Psoas muscle (tissue), 8 donors: ENCODE measurements around the gene NTRK2. TPM values are rescaled to one million over a fixed set of nuclear protein-coding genes. Genes with fewer than 3 reads are reported as not detected.

ENCODE experiments used
- ATAC-seq, 4 donors: fragments of 200-7000 bp; cut with Tn5 transposase; one replicate each; pipeline ENCODE4 v1.9.1; 2020; ENCODE audit warnings: moderate library complexity in 3 of 4, mild to moderate bottlenecking in 2 of 4
- DNase-seq, 2 donors: peaks; one replicate each; pipeline ENCODE4 v3.0.0-alpha.2; 2020
- H3K27ac ChIP-seq: fragments of 200-600 bp; one replicate; pipeline ENCODE4 v1.8.0; 2022
- H3K27me3 ChIP-seq, 3 donors: fragments of 200-600 bp in 1 of 3; one replicate each; pipeline versions ENCODE4 v1.6.1 to v1.8.0; 2013 to 2022; ENCODE audit warnings: low read length in 2 of 3, mild to moderate bottlenecking in 2 of 3, moderate library complexity in 1 of 3; ENCODE audit not compliant: insufficient read depth in 3 of 3
- H3K36me3 ChIP-seq, 2 donors: fragments of 200-600 bp in 1 of 2; one replicate each; pipeline versions ENCODE4 v1.6.1 to v1.8.0; 2013 to 2022; ENCODE audit warnings: low read depth in 1 of 2, mild to moderate bottlenecking in 1 of 2, moderate library complexity in 1 of 2; ENCODE audit not compliant: insufficient read depth in 1 of 2
- H3K4me1 ChIP-seq: fragments of 200-600 bp; one replicate; pipeline ENCODE4 v1.8.0; 2022
- H3K4me3 ChIP-seq: fragments of 200-600 bp; one replicate; pipeline ENCODE4 v1.8.0; 2022; ENCODE audit warnings: mild to moderate bottlenecking
- H3K9me3 ChIP-seq: fragments of 200-600 bp; one replicate; pipeline ENCODE4 v1.8.0; 2022
- CTCF ChIP-seq: fragments of 200-600 bp; IDR thresholded peaks from one replicate; pipeline ENCODE4 v1.8.0; 2022; ENCODE audit warnings: antibody characterized with exemption
- WGBS, 3 donors: extraction: QIAGEN DNeasy Blood & Tissue Kit; methylation state at CpG; one replicate each; pipeline versions ENCODE4 v1.1.6 to v1.1.7; 2013; 5-methylcytosine and 5-hydroxymethylcytosine counted together
- intact Hi-C, 2 donors: fragments of 100-400 bp; cut with DNase I; formaldehyde crosslinking; loops; one replicate each; pipeline versions ENCODE4 v1.11.0 to v1.14.2; 2022
- polyA plus RNA-seq, 3 donors: library from polyadenylated mRNA; stranded (reverse); fragments of 200-250 nt; gene quantifications; one replicate each; pipeline ENCODE4 v1.2.3, GENCODE V29; 2013
- total RNA-seq, 4 donors: library from RNA; stranded (reverse); fragmentation: NEBNext Ultra II Directional in 2 of 4; extraction: Animal tissue kit (Norgen Biotek cat#: 25700) in 2 of 4; gene quantifications; one replicate each; pipeline versions ENCODE4 v1.2.1 to v1.2.4, GENCODE V29; 2021 to 2023
- donor health status: healthy with polysubstance abuse.
- donor health status: DM: no; HTN: no; CAD: no; lungs with moderate emphysema.
- donor health status: Bipolar disorder and iron deficiency.
- donor health status: healthy.
- donor health status: DM: yes; HTN: yes; CAD: no.
- donor health status: DM: no; HTN: no; CAD: no.
- donor health status: DM: no; HTN: no; CAD: no.
- donor health status: DM: yes; HTN: yes; CAD: no.

Gene NTRK2
- total and polyA plus RNA-seq, 7 donors, result 0.46 to 3.6 (median 1.4) TPM

DNA sequence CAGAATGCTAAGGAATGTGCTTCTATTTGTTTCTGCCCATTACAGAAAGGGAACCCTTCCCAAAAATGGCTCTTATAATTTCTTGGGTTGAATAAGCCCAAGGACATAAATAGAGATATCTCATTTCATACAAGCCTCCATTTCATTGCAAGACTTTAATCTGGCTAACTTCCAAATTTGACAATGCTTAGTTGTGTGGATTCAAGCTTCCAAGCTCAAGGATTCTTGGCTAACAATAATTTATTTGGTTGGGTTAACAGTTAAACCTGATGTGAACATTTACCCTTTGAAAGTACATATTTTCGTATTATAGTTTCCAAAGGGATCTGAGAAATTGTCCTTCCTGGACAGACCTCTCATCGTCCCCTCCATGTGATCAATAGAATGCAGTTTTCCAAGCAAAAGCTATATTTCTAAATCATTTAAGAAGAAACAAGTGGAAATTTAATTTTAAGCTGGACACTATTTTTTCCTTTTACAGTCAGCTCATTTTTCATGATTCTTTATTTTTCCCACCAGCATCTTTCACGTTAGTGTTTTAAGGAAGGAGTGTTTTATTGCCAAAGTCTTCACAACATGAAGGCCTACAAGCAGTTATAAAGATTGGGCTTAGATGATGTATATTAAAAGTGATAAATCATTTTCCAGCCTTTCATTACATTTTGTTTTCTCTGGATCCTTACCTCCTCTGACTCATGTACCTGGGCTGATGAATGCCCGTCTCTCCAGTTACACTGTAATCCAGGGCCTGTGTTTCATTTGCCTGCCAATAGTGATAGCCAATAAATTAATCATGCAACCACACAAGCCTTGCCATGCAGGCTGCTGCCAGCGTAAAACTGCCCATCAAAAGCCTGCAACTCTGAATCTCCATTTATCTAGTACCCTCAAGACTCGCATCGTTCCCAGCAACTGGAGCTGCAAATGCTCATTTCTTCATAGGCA lies 176.7 kb downstream of the NTRK2 start:
- Histone ChIP-seq H3K9me3 (no peaks in the 10 kb centered on the region), H3K27me3 (no peaks in the 10 kb centered on the region), H3K4me3 (no peak overlapping the region), H3K4me1 (no peaks in the 10 kb centered on the region), H3K27ac (no peak overlapping the region), H3K36me3 (no peaks in the 10 kb centered on the region)
- ATAC-seq (no peak), DNase-seq (no peak)
- TF ChIP-seq CTCF, result no peak
- intact Hi-C loops, result no loop called here
- 79 to 80% (median 79%) methylated on average over 7 of the region's 7 CpGs for WGBS, 3 donors

GRCh38 chr9:84846906-84847305 lies 177.4 kb downstream of the NTRK2 start:
- DNase-seq (no peak), ATAC-seq (no peak)
- Histone ChIP-seq H3K27ac (no peak overlapping the region), H3K36me3 (no peaks in the 10 kb centered on the region), H3K9me3 (no peaks in the 10 kb centered on the region), H3K4me3 (no peak overlapping the region), H3K27me3 (no peaks in the 10 kb centered on the region), H3K4me1 (peaks cover 4% of the 10 kb centered on the region)
- TF ChIP-seq CTCF, result no peak
- intact Hi-C loops, result no loop called here

DNA sequence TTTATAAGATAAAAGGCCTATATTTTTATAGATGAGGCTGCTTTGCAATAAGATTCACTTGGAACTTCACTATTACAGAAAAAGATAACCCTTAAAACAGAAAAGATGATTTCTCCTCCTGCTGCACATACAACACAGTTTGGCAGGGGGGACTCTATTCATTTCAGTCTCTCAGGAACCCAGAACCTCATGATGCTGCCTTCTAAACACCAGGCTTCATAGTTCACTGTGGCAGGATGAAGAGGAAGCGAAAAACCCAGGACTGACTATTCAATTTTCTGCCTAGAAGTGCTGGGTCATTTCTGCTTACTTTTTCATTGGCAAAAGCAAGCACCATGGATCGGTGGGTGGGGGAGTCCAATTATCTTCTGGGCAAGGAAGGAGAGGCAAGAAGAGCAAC lies 179.5 kb downstream of the NTRK2 start:
- H3K27me3 ChIP-seq, result no peaks in the 10 kb centered on the region
- 84 to 92% (median 88%) methylated on average over 2 of the region's 2 CpGs for WGBS, 3 donors
- DNase-seq, result no peak
- TF ChIP-seq CTCF, result no peak
- no peak overlapping the region for H3K4me3 ChIP-seq
- H3K36me3 ChIP-seq, result no peaks in the 10 kb centered on the region
- H3K9me3 ChIP-seq, result no peaks in the 10 kb centered on the region
- H3K27ac ChIP-seq, result no peak overlapping the region
- ATAC-seq, result no peak
- H3K4me1 ChIP-seq, result peaks cover 20% of the 10 kb centered on the region
- intact Hi-C loops, result no loop called here

DNA sequence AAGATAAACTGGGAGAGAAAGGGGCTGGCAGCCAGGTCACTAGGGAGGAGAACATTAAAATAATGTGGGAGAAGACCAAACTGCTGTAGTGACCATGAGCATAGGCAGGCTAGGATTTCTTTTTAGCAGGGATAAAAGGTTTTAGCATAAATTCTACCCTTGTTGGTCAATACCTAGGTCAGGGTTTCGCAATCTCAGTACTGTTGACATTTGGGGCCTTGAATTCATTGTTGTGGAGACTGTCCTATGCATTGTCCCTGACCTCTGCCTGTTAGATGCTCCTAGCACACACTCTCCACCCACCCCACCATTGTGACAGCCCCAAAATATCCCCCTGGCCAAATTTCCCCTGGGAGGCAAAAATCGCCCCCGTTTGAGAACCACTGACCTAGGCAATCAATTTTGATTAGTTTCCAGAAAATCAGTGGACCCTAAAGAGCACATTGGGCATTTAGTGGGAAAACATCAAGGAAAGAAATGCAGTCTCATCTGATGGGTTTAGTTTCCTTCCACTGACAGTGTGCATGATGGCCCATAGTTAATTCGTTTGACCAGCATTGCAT lies 181.4 kb downstream of the NTRK2 start:
- ATAC-seq, result no peak
- no peak overlapping the region for H3K27ac ChIP-seq

More for the DNA sequence above, 181.4 kb downstream of the NTRK2 start:
- H3K9me3 ChIP-seq, result no peaks in the 10 kb centered on the region
- intact Hi-C loops, result no loop called here
- WGBS, 3 donors, result 92 to 95% (median 93%) methylated on average over 4 of the region's 4 CpGs
- DNase-seq, result no peak
- TF ChIP-seq CTCF, result no peak
- H3K4me1 ChIP-seq, result peaks cover 20% of the 10 kb centered on the region
- H3K36me3 ChIP-seq, result no peaks in the 10 kb centered on the region
- H3K27me3 ChIP-seq, result no peaks in the 10 kb centered on the region
- H3K4me3 ChIP-seq, result no peak overlapping the region
